Hepatocyte (in vitro differentiated cells): ENCODE data around the gene SOX10.

Experiments
- CTCF ChIP-seq: fragments of 200-600 bp; sonication (generic); IDR thresholded peaks from 2 replicates; pipeline ENCODE4 v1.5.1; 2016; ENCODE audit warnings: antibody characterized with exemption, mild to moderate bottlenecking; ENCODE audit not compliant: poor library complexity
- EZH2 ChIP-seq: fragments of 200-600 bp; sonication (generic); IDR thresholded peaks from 2 replicates; pipeline ENCODE4 v1.6.1; 2016; ENCODE audit warnings: antibody characterized with exemption, mild to moderate bottlenecking, borderline replicate concordance
- EZH2phosphoT487 ChIP-seq: fragments of 200-600 bp; sonication (generic); IDR thresholded peaks from one replicate; pipeline ENCODE4 v1.6.1; 2018; ENCODE audit warnings: antibody characterized with exemption, mild to moderate bottlenecking, low read depth, moderate library complexity; ENCODE audit not compliant: unreplicated experiment, severe bottlenecking

GRCh38 chr22:37985751-37986281 lies 1.5 kb upstream of the SOX10 start:
- TF ChIP-seq CTCF (no peak), EZH2 (no peak), EZH2phosphoT487 (no peak)
